ENCODE results near the gene ESR2.

ESR2 gene

GRCh38 chr14:64201296-64201695 is 92.9 kb downstream of the ESR2 start:
- peaks cover 13% of the 10 kb centered on the region for H3K36me3 ChIP-seq (ENCODE audit: low read length)
- 0 out of 2 replicates have a peak, but pooled peaks cover 4% of the 10 kb centered on the region for H3F3A ChIP-seq (ENCODE audit: insufficient read depth)
- peaks cover 7% of the 10 kb centered on the region; the same call in 1 of the 2 replicates for H3K79me2 ChIP-seq (ENCODE audit: insufficient read depth, low read length)
- no peaks in the 10 kb centered on the region for H3K27me3 ChIP-seq (ENCODE audit: low read length)
- no peak overlapping the region for H3K9ac ChIP-seq (ENCODE audit: low read length)
- no peak for TF ChIP-seq EZH2phosphoT487 (conservative IDR thresholded peaks at IDR 0.05; ENCODE audit: low read length)
- TF ChIP-seq, protein P1, sequence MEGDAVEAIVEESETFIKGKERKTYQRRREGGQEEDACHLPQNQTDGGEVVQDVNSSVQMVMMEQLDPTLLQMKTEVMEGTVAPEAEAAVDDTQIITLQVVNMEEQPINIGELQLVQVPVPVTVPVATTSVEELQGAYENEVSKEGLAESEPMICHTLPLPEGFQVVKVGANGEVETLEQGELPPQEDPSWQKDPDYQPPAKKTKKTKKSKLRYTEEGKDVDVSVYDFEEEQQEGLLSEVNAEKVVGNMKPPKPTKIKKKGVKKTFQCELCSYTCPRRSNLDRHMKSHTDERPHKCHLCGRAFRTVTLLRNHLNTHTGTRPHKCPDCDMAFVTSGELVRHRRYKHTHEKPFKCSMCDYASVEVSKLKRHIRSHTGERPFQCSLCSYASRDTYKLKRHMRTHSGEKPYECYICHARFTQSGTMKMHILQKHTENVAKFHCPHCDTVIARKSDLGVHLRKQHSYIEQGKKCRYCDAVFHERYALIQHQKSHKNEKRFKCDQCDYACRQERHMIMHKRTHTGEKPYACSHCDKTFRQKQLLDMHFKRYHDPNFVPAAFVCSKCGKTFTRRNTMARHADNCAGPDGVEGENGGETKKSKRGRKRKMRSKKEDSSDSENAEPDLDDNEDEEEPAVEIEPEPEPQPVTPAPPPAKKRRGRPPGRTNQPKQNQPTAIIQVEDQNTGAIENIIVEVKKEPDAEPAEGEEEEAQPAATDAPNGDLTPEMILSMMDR (IDR thresholded peaks at IDR 0.05; ENCODE audit: insufficient read depth, low read length, poor library complexity, severe bottlenecking), result no peak
- no peaks in the 10 kb centered on the region for H3K9me3 ChIP-seq (ENCODE audit: insufficient read depth, low read length)
- H3K27ac ChIP-seq (ENCODE audit: low read depth, low read length), result no peak overlapping the region
- H4K20me1 ChIP-seq (ENCODE audit: low read depth, low read length), result no peaks in the 10 kb centered on the region
- H2AFZ ChIP-seq (ENCODE audit: low read depth, low read length, severe bottlenecking), result no peak overlapping the region
- H3K9me2 ChIP-seq (replicated peaks; ENCODE audit: insufficient read depth, low read length), result no peaks in the 10 kb centered on the region
- no peak overlapping the region for H3K4me2 ChIP-seq (ENCODE audit: low read depth, low read length, poor library complexity, severe bottlenecking)
- H3K4me3 ChIP-seq (ENCODE audit: insufficient read depth, low read length, poor library complexity, severe bottlenecking), result no peak overlapping the region

- H3K36me3 ChIP-seq (ENCODE audit: low read length), result peaks cover 13% of the 10 kb centered on the region; the same call in 1 of the 2 replicates
- H3K4me2 ChIP-seq (ENCODE audit: low read depth, low read length, poor library complexity, severe bottlenecking), result no peak overlapping the region
- H3K9me2 ChIP-seq (replicated peaks; ENCODE audit: insufficient read depth, low read length), result no peaks in the 10 kb centered on the region
Measured at GRCh38 chr14:64200170-64200569, 94.0 kb downstream of the ESR2 start.

GRCh38 chr14:64198486-64198885 is 95.7 kb downstream of the ESR2 start:
- H3K27me3 ChIP-seq (ENCODE audit: low read length), result no peaks in the 10 kb centered on the region
- H3K4me2 ChIP-seq (ENCODE audit: low read depth, low read length, poor library complexity, severe bottlenecking), result no peak overlapping the region
- no peak overlapping the region for H2AFZ ChIP-seq (ENCODE audit: low read depth, low read length, severe bottlenecking)
- no peak overlapping the region for H3K27ac ChIP-seq (ENCODE audit: low read depth, low read length)
- peaks cover 17% of the 10 kb centered on the region; the same call in 1 of the 2 replicates for H3K79me2 ChIP-seq (ENCODE audit: insufficient read depth, low read length)
- peaks cover 9% of the 10 kb centered on the region; the same call in 1 of the 2 replicates for H3K36me3 ChIP-seq (ENCODE audit: low read length)
- no peak overlapping the region for H3K9ac ChIP-seq (ENCODE audit: low read length)
- no peaks in the 10 kb centered on the region for H3K9me2 ChIP-seq (replicated peaks; ENCODE audit: insufficient read depth, low read length)
- TF ChIP-seq EZH2phosphoT487 (conservative IDR thresholded peaks at IDR 0.05; ENCODE audit: low read length), result no peak
- TF ChIP-seq, protein P1 (IDR thresholded peaks at IDR 0.05; ENCODE audit: insufficient read depth, low read length, poor library complexity, severe bottlenecking), result no peak
- no peaks in the 10 kb centered on the region for H3K9me3 ChIP-seq (ENCODE audit: insufficient read depth, low read length)
- H4K20me1 ChIP-seq (ENCODE audit: low read depth, low read length), result no peaks in the 10 kb centered on the region
- H3F3A ChIP-seq (ENCODE audit: insufficient read depth), result no peaks in the 10 kb centered on the region
- H3K4me3 ChIP-seq (ENCODE audit: insufficient read depth, low read length, poor library complexity, severe bottlenecking), result no peak overlapping the region

More at GRCh38 chr14:64200170-64200569, 94.0 kb downstream of the ESR2 start:
- Histone ChIP-seq H2AFZ (ENCODE audit: low read depth, low read length, severe bottlenecking) (no peak overlapping the region), H3K27ac (ENCODE audit: low read depth, low read length) (no peak overlapping the region), H3K27me3 (ENCODE audit: low read length) (no peaks in the 10 kb centered on the region), H4K20me1 (ENCODE audit: low read depth, low read length) (no peaks in the 10 kb centered on the region), H3F3A (ENCODE audit: insufficient read depth) (0 out of 2 replicates have a peak, but pooled peaks cover 3% of the 10 kb centered on the region), H3K9ac (ENCODE audit: low read length) (no peak overlapping the region), H3K79me2 (ENCODE audit: insufficient read depth, low read length) (peaks cover 12% of the 10 kb centered on the region; the same call in 1 of the 2 replicates), H3K9me3 (ENCODE audit: insufficient read depth, low read length) (no peaks in the 10 kb centered on the region), H3K4me3 (ENCODE audit: insufficient read depth, low read length, poor library complexity, severe bottlenecking) (no peak overlapping the region)
- TF ChIP-seq, protein P1 (IDR thresholded peaks at IDR 0.05; ENCODE audit: insufficient read depth, low read length, poor library complexity, severe bottlenecking), result no peak
- no peak for TF ChIP-seq EZH2phosphoT487 (conservative IDR thresholded peaks at IDR 0.05; ENCODE audit: low read length)

Data from SU-DHL-6 (cell line).